Stomach smooth muscle (tissue), 2 donors: Measurements from ENCODE around the gene POU6F1.

Source experiments
- H3K27ac ChIP-seq: one replicate; pipeline ENCODE4 v1.7.0; 2013; ENCODE audit warnings: mild to moderate bottlenecking, low read length, inconsistent platforms
- H3K27me3 ChIP-seq, 2 donors: one replicate each; pipeline ENCODE4 v1.7.0; 2013; ENCODE audit warnings: low read length in 2 of 2; ENCODE audit not compliant: insufficient read depth in 2 of 2, control insufficient read depth in 1 of 2
- H3K36me3 ChIP-seq, 2 donors: one replicate each; pipeline ENCODE4 v1.7.0; 2013; ENCODE audit warnings: low read length in 2 of 2; ENCODE audit not compliant: control insufficient read depth in 2 of 2, insufficient read depth in 2 of 2
- H3K4me1 ChIP-seq: one replicate; pipeline ENCODE4 v1.7.0; 2013; ENCODE audit warnings: low read length; ENCODE audit not compliant: control insufficient read depth, insufficient read depth
- H3K4me3 ChIP-seq, 2 donors: one replicate each; pipeline ENCODE4 v1.7.0; 2013; ENCODE audit warnings: low read length in 2 of 2
- H3K9ac ChIP-seq, 2 donors: one replicate each; pipeline ENCODE4 v1.7.0; 2013; ENCODE audit warnings: low read length in 2 of 2, mild to moderate bottlenecking in 1 of 2
- H3K9me3 ChIP-seq, 2 donors: one replicate each; pipeline ENCODE4 v1.7.0; 2013; ENCODE audit warnings: low read length in 2 of 2; ENCODE audit not compliant: control insufficient read depth in 2 of 2
- donor health status: healthy.
- donor health status: Pancreatic carcinoma.

Gene POU6F1

DNA sequence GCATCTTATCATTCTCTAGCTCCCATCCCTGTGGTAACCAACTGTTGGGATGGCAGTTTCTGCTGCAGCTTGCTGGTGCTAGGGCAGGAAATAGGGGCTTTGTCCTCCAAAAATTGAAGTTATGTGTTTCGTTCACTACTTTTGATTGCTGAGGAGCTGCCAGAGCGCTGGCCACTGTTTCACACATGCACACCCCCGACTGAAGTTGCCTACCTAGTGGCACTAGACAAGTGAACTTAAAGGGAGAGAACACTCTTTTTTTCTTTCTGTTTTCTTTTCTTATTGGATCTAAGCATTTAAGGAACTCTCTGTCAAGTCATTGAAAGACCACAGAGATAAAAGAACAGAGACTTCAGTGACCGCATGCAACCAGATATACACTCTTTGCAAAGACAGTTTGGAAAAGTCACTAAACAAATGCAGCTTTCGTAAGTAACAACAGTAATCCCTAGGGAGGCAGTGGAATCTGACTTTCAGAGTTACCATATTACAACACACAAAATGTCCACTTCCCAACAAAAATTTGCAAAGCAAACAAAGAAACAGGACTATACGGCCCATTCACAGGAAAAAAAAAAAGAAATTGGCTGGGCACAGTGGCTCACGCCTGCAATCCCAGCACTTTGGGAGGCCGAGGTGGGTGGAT is 56.9 kb downstream of the POU6F1 start:
- H3K27me3 ChIP-seq = no peaks in the 10 kb centered on the region
- H3K9me3 ChIP-seq = no peaks in the 10 kb centered on the region
- no peak overlapping the region for H3K27ac ChIP-seq
- H3K36me3 ChIP-seq = no peaks in the 10 kb centered on the region
- peaks cover 2% of the 10 kb centered on the region for H3K4me1 ChIP-seq
- no peak overlapping the region for H3K9ac ChIP-seq
- H3K4me3 ChIP-seq = no peak overlapping the region

DNA sequence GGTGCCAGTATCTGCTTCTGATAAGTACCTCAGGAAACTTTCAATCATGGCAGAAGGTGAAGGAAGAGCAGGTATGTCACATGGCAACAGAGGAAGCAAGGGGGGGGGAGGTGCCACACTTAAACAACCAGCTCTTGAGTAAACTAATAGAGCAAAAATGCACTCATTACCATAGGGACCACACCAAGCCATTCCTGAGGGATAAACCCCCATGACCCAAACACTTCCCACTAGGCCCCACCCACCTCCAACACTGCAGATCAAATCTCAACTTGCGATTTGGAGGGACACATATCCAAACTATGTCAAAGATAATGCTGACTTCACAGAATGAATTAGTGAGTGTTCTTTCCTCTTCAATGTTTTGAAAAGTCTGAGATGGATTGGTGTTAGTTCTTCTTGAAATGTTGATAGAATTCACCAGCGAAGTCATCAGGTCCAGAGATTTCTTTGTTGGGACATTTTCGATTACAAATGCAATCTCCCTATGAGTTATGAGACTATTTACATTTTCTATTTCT is 61.6 kb downstream of the POU6F1 start:
- Histone ChIP-seq H3K4me1 (peaks cover 2% of the 10 kb centered on the region), H3K9me3 (no peaks in the 10 kb centered on the region), H3K36me3 (no peaks in the 10 kb centered on the region), H3K27ac (no peak overlapping the region), H3K27me3 (no peaks in the 10 kb centered on the region), H3K4me3 (no peak overlapping the region), H3K9ac (no peak overlapping the region)

DNA sequence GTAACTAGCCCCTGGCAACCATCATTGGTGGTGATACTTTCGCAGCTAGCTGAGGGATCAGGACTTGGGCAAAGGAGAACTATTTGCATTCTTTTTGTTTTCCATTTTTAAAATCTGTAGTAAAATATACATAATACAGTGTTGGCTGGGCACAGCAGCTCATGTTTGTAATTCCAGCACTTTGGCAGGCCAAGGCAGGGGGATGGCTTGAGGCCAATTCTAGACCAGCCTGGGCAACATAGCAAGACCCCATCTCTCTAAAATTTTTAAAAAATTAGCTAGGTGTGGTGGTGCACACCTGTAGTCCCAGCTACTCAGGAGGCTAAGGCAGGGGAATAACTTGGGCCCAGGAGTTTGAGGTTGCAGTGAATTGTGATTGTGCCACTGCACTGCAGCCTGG is 64.9 kb downstream of the POU6F1 start:
- Histone ChIP-seq H3K9me3 (no peaks in the 10 kb centered on the region), H3K27me3 (no peaks in the 10 kb centered on the region), H3K4me1 (no peaks in the 10 kb centered on the region), H3K27ac (no peak overlapping the region), H3K9ac (no peak overlapping the region), H3K4me3 (no peak overlapping the region), H3K36me3 (no peaks in the 10 kb centered on the region)

DNA sequence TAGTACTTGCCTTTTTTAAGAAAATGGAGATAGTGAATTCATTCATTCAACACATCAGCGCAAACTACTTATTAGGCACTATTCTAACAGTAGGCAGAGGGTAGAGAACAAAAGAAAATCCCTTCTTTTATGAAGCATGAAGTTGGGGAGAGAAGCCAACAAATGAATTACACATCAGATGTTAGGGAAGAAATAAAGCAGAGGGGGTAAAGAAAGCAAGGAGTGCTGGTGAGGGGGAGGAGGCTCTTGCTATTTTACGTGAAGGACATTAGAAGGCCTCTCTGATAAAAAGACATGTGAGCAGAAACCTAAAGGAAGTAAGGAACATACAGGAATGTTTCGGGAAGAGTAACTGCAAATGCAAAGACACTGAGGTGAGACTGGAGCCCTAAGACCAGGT is 67.1 kb downstream of the POU6F1 start:
- H3K27me3 ChIP-seq = no peaks in the 10 kb centered on the region
- H3K4me1 ChIP-seq = no peaks in the 10 kb centered on the region
- H3K36me3 ChIP-seq = no peaks in the 10 kb centered on the region
- H3K4me3 ChIP-seq = no peak overlapping the region
- no peak overlapping the region for H3K27ac ChIP-seq
- no peak overlapping the region for H3K9ac ChIP-seq
- no peaks in the 10 kb centered on the region for H3K9me3 ChIP-seq

DNA sequence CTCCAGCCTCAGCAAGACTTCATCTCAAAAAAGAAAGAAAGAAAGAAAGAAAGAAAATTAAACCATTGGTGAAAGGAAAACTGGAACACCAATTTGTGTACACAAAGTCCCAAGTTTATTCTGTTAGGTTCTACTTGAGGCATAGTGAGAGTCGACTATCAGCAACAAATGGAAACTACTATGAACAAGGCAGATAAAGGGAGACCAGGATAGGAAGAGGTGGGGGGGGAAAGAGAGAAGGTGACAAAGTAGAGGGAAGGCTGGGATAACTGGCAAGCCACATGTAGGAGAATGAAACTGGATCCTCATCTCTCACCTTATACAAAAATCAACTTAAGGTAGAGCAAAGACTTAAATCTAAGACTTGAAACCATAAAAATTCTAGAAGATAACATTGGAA is 70.6 kb downstream of the POU6F1 start:
- Histone ChIP-seq H3K9ac (no peak overlapping the region), H3K27me3 (no peaks in the 10 kb centered on the region), H3K36me3 (no peaks in the 10 kb centered on the region), H3K9me3 (no peaks in the 10 kb centered on the region), H3K4me1 (no peaks in the 10 kb centered on the region), H3K4me3 (no peak overlapping the region), H3K27ac (no peak overlapping the region)

DNA sequence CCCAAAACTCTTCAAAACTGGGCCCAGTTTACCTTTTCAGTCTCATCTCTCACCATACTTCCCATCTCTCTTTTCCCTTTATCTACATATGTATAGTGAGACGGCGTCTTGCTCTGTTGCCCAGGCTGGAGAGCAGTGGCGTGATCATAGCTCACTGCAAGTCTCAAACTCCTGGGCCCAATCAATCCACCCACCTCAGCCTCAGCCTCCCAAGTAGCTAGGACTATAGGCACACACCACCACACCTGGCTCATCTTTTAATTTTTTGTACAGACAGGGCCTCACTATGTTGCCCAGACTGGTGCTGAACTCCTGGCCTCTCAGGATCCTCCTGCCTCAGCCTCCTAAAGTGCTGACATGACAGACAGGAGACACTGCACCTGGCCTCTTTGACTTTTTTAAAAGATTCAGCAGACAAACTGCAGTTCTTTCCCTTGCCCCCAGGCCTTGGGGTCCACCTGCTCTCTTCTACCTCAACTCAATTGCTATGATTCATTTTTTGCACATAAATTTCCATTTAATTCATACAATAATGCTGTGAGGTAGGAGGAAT is 78.5 kb downstream of the POU6F1 start:
- H3K9ac ChIP-seq = no peak overlapping the region
- no peaks in the 10 kb centered on the region for H3K9me3 ChIP-seq
- no peak overlapping the region for H3K4me3 ChIP-seq
- H3K27me3 ChIP-seq = no peaks in the 10 kb centered on the region
- no peak overlapping the region for H3K27ac ChIP-seq
- H3K4me1 ChIP-seq = no peaks in the 10 kb centered on the region
- H3K36me3 ChIP-seq = peaks cover 0 to 5% of the 10 kb centered on the region in 2 donors
